MCF 10A (cell line): ENCODE data around the gene VEGFA. TPM values are rescaled to one million over a fixed set of nuclear protein-coding genes. Genes with fewer than 3 reads are reported as not detected.

Experiments used
- BruUV-seq: library from RNA; stranded (reverse); fragments of 400-500 nt; replicated peaks from 2 replicates; lab custom pipeline; 2021; lab: Mats Ljungman, UMichigan
- CTCF ChIA-PET: fragments of 300-600 bp; sonication (Branson Sonifier 250); formaldehyde crosslinking; extraction: SDS; loops from one replicate; lab custom pipeline; 2021; ENCODE audit warnings: antibody characterized with exemption, inconsistent platforms; lab: Yijun Ruan, JAX
- POLR2A ChIA-PET: fragments of 300-600, 350-650 bp; sonication (Branson Sonifier 250); formaldehyde crosslinking; extraction: SDS; loops from one replicate; lab custom pipeline; 2020; ENCODE audit warnings: antibody characterized with exemption, inconsistent platforms; lab: Yijun Ruan, JAX
- DNase-seq: peaks from one replicate; pipeline ENCODE4 v3.0.0-alpha.2; 2018; ENCODE audit not compliant: unreplicated experiment
- H3K27ac Mint-ChIP-seq: one replicate; pipeline ENCODE4 v1.8.0; 2022; ENCODE audit warnings: mild to moderate bottlenecking, low read depth, mixed read lengths; ENCODE audit not compliant: unreplicated experiment
- H3K27me3 Mint-ChIP-seq: one replicate; pipeline ENCODE4 v1.8.0; 2022; ENCODE audit warnings: mixed read lengths; ENCODE audit not compliant: insufficient read depth, unreplicated experiment
- H3K36me3 Mint-ChIP-seq: one replicate; pipeline ENCODE4 v1.8.0; 2022; ENCODE audit warnings: mild to moderate bottlenecking, moderate library complexity, mixed read lengths; ENCODE audit not compliant: insufficient read depth, unreplicated experiment
- H3K4me1 Mint-ChIP-seq: one replicate; pipeline ENCODE4 v1.8.0; 2022; ENCODE audit warnings: mixed read lengths; ENCODE audit not compliant: insufficient read depth, unreplicated experiment
- H3K4me3 Mint-ChIP-seq: one replicate; pipeline ENCODE4 v1.8.0; 2022; ENCODE audit warnings: mild to moderate bottlenecking, moderate library complexity, mixed read lengths; ENCODE audit not compliant: unreplicated experiment
- H3K9me3 Mint-ChIP-seq: one replicate; pipeline ENCODE4 v1.8.0; 2022; ENCODE audit warnings: mixed read lengths; ENCODE audit not compliant: unreplicated experiment
- intact Hi-C: fragments of 100-400 bp; cut with micrococcal nuclease; formaldehyde crosslinking; loops from 2 replicates; pipeline ENCODE4 v1.14.1; 2022
- total RNA-seq: library from RNA; stranded (reverse); gene quantifications from 2 replicates; pipeline ENCODE4 v1.2.3, GENCODE V29; 2022
- TF ChIP-seq, protein P1 (sequence below): fragments of 200-600 bp; IDR thresholded peaks from one replicate; pipeline ENCODE4 v1.8.0; 2022; ENCODE audit warnings: antibody characterized with exemption, mild to moderate bottlenecking; ENCODE audit not compliant: unreplicated experiment

Gene VEGFA
- total RNA-seq, 1 experiment from 2014 or later: 265 TPM

DNA sequence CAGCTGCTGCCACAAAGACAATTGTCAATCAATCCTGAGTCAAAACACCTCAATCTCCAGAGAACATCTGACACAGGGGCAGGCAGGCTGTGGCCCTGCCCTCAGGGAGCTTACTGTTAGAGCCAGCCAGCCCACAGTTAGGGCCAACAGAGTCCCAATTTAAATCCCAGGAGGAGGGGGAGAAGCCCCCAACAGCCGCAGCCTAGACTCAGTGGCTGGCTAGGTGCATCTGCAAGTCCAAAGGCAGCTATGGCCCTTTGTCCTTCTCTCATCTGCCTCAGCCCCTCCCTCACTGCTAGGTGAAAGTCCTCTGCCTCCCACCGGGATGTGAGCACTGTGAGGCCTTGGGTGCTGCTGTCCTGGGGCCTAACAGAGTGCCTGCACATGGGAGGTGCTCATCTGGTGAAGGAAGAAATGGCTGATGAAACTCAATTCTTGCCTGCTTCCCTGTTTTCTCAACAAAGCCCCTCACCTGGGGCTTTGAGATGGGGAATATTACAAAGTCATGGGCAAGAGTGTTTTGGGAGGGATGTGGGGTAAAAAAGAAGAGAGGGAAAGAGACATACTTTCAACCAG, 33.7 kb upstream of the VEGFA start:
- H3K4me1 Mint-ChIP-seq: peaks cover 21% of the 10 kb centered on the region
- H3K36me3 Mint-ChIP-seq: no peaks in the 10 kb centered on the region
- no peaks in the 10 kb centered on the region for H3K27me3 Mint-ChIP-seq
- H3K4me3 Mint-ChIP-seq: no peak overlapping the region
- H3K27ac Mint-ChIP-seq: no peak overlapping the region
- intact Hi-C loops: no loop called here
- peaks cover 11% of the 10 kb centered on the region for H3K9me3 Mint-ChIP-seq
- POLR2A ChIA-PET: interaction anchor here (0.6 to 0.7 kb wide), 2 partner anchors 29 to 330 kb away, joined by 3 read pairs; no protein-coding TSS in a partner anchor
- no peak for DNase-seq
- CTCF ChIA-PET: interaction anchor here (1.1 to 1.3 kb wide), 3 partner anchors 12 to 39 kb away, joined by 3 to 6 read pairs (median 4); no protein-coding TSS in a partner anchor
- BruUV-seq: no TSS peak
- TF ChIP-seq, protein P1, sequence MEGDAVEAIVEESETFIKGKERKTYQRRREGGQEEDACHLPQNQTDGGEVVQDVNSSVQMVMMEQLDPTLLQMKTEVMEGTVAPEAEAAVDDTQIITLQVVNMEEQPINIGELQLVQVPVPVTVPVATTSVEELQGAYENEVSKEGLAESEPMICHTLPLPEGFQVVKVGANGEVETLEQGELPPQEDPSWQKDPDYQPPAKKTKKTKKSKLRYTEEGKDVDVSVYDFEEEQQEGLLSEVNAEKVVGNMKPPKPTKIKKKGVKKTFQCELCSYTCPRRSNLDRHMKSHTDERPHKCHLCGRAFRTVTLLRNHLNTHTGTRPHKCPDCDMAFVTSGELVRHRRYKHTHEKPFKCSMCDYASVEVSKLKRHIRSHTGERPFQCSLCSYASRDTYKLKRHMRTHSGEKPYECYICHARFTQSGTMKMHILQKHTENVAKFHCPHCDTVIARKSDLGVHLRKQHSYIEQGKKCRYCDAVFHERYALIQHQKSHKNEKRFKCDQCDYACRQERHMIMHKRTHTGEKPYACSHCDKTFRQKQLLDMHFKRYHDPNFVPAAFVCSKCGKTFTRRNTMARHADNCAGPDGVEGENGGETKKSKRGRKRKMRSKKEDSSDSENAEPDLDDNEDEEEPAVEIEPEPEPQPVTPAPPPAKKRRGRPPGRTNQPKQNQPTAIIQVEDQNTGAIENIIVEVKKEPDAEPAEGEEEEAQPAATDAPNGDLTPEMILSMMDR: no peak

DNA sequence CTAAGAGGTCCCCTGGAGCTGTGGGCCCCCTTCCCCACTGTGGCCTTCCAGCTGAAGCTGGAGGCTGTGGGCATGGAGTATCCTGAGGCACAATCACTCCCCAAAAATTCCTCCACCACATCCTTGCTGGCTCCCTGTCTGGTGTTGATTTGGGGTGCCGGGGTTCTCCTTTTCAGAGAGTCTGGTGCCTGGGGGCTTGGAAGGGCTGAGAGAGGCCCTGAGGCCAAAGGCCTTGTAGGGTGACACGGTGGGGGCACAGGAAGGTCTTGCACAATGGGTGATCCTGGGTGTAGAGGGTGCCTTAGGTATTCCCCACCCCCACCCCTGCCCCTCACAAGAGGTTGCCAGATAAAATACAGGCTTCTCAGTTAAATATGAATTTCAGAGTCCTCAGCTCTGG, 33.2 kb upstream of the VEGFA start:
- TF ChIP-seq, protein P1: no peak
- Mint-ChIP-seq H3K9me3 (peaks cover 6% of the 10 kb centered on the region), H3K36me3 (no peaks in the 10 kb centered on the region), H3K27me3 (no peaks in the 10 kb centered on the region), H3K4me3 (no peak overlapping the region), H3K27ac (no peak overlapping the region), H3K4me1 (peaks cover 21% of the 10 kb centered on the region)
- intact Hi-C loops: no loop called here
- no TSS peak for BruUV-seq
- POLR2A ChIA-PET: no interaction called here
- CTCF ChIA-PET: interaction anchor here (1.2 to 1.3 kb wide), 3 partner anchors 12 to 38 kb away, joined by 3 to 6 read pairs (median 6); no protein-coding TSS in a partner anchor
- DNase-seq: no peak

DNA sequence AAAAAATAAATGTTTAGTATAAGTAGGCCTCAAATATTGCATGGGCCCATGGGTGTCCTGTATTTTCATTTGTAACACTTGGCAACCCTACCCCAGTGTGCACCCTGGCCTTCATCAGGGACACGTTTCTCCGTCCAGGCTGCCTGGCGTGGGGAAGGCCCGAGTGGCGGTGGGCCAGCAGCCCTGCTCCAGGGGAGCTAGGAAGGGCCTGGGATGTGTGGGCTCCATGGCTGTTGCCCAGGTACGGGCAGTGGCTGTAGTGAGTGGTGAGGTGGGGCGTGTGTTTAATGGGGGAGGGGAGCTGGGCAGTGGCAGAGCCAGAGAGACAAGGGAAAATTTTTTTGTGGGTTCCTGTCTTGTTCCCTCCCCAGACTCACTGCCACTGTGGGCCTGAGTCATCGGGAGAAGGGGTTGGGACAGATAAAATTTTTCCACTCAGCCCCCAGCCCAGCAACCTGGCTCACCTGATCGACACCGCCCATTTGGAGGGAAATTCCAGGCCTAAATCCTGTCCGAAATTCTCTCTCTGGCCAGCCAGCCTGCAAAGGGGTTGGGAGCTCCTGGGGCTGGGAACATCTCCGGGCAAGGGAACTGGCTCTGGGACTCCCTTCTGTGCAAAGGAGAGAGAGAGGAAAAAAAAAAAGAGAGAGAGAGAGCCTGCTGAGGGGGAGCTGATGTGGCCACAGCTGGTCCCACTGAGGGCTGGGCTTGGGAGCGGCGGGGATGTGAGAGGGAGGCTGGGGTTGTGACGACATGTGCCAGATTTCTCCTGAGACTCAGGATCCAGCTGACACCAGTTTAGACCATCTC, 32.5 kb upstream of the VEGFA start:
- Mint-ChIP-seq H3K4me3 (no peak overlapping the region), H3K4me1 (peaks cover 21% of the 10 kb centered on the region), H3K36me3 (no peaks in the 10 kb centered on the region), H3K27ac (peak overlapping the region; percentile 2), H3K9me3 (no peaks in the 10 kb centered on the region), H3K27me3 (no peaks in the 10 kb centered on the region)
- ChIA-PET POLR2A (interaction anchor here (0.7 to 1.6 kb wide), 2 partner anchors 13 to 395 kb away, joined by 4 to 7 read pairs; no protein-coding TSS in a partner anchor), CTCF (interaction anchor here (1.3 kb wide), 1 partner anchor 13 kb away, joined by 6 read pairs; no protein-coding TSS in a partner anchor)
- DNase-seq: peak; percentile 39
- intact Hi-C loops: no loop called here
- no TSS peak for BruUV-seq
- TF ChIP-seq, protein P1: no peak

DNA sequence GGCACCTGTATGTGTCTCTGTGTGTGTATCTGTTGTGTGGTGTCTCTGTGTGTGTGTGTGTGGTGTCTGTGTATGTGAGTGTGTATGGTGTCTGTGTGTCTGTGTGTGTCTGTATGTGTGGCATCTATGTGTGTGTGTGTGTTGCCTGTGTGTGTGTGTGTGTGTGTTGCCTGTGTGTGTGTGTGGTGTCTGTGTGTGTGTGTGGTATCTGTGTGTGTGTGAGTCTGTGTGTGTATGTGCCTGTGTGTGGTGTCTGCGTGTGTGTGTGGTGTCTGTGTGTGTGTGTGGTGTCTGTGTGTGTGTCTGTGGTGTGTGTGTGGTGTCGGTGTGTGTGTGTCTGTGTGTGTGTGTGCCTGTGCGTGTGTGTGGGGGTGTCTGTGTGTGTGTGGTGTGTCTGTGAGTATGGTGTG, 31.7 kb upstream of the VEGFA start:
- Mint-ChIP-seq H3K27me3 (no peaks in the 10 kb centered on the region), H3K27ac (peak overlapping the region; percentile 2), H3K4me1 (peaks cover 21% of the 10 kb centered on the region), H3K4me3 (no peak overlapping the region), H3K9me3 (no peaks in the 10 kb centered on the region), H3K36me3 (no peaks in the 10 kb centered on the region)
- TF ChIP-seq, protein P1: no peak
- DNase-seq: no peak
- ChIA-PET POLR2A (interaction anchor here (1.6 kb wide), 1 partner anchor 14 kb away, joined by 7 read pairs; no protein-coding TSS in a partner anchor), CTCF (interaction anchor here (1.3 kb wide), 1 partner anchor 14 kb away, joined by 6 read pairs; no protein-coding TSS in a partner anchor)
- BruUV-seq: no TSS peak
- intact Hi-C loops: no loop called here
